Fibroblast of peridontal ligament (primary cell): ENCODE results near the gene ZNF664.

Experiments
- DNase-seq: peaks from one replicate; pipeline ENCODE4 v3.0.0-alpha.2; 2010; ENCODE audit errors: extremely low read depth

Gene ZNF664

DNA sequence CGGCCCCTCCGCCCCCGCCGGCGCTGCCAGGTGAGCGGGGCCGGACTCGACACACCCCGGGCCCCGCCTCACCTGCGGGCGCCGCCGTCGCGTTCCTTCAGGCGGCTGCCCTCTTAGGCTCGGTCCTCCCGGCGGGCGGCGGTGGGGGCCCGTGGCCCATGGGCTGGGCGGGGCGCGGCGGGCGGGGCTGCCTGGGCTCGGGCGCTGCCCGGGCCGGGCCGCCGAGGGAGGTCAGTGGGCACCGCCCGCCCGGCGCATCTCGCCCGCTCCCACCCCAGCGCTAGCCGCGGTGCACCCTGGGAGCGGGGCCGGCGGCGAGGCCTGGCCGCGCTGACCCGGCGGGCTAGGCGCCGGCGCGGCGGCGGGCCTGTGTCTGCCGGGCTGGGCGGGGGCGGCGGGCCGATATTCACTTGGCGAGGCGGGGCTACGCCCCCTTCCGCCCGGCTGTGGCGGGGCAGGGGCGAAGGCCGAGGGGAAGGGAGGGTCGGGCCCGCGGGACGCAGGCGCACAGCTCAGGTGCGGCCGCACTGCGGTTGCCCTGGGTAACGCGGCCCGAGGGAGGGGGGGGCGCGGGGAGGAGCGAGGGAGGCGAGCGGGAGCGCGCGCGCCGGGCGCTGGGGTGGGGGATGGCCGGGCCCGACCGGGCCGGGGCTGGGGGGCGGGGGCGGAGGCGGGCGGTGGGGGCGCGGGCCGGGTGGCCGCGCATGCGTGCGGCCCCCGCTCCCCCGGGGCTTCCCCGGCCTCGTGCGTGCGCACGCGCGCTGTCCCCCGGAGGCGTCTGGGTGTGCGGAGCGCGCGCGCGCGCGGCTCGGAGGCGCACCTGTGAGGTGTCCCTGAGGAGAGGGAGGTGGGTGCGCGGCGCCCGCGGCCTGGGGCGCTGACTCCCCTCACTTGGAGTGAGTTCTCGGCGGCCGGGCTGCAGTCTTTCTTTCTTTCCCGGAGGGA is at the start of gene ZNF664, which contains the start of gene CCDC92:
ZNF664 (plus strand) TSS at position 759 of the 945 bp plus-strand sequence. CDS start 38,930 bp downstream, outside the sequence.
CCDC92 (minus strand) TSS at position 375 of the 945 bp plus-strand sequence. CDS start 28,526 bp downstream, outside the sequence.
- peak; percentile 84 for DNase-seq

DNA sequence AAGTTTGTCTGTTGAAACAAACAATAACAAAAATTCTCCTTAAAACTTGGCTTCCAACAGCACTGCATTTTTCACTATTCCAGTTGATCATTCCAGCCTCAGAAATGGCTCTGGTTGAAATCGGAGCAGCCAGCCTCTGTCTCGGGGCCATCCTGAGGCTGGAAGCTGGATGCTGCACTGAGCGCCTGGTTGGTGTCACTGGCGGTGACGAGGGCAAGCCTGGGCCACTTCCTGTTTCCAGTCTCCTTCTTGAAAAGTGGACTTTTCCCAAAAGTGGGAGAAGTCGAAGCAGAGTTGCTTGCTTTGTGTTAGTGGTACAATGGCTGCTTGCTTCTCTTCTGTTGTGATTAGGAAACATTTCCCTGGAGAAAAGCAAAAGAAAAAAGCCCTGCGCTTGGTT is 49.1 kb upstream of the ZNF664 start:
- DNase-seq: no peak

DNA sequence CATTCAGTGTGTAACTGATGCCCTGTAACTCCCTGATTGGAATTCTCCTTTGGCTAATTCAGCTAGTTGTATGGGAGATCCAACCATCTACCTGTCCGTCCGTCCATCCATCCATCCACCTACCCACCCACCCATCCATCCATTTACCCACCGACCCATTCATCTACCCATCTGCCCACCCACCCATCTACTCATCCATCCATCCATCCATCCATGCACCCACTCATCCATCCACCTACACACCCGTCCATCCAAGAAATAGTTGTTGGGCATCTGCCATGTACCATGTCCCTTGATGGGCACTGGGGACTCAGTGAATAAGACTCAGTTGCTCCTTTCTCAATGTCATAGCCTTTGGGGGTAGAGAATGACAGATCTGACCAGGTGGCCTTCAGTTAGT is 48.5 kb upstream of the ZNF664 start:
- no peak for DNase-seq

DNA sequence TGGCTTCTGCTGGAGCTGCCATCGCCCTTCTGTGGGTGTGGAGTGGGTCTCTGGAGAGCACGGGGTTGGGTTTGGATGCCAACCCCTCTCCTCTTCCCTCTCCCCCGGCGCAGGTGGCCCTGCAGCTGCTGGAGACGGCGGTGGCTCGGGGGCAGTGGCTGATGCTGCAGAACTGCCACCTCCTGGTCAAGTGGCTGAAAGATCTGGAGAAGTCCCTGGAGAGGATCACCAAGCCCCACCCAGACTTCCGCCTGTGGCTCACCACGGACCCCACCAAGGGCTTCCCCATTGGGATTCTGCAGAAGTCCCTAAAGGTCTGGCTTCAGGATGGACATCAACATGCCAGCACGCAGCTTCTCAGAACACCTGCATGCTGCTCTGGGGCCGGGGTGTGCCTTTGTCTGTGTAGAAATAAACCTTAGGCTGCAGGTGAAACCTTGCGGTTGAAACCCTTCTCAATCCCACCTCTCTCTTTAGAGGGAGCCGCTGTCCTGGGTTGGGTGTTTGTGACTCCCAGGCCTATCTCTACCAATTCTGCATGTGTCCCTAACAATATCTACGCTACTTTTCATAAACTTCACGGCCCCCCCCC is 44.6 kb upstream of the ZNF664 start:
- no peak for DNase-seq

DNA sequence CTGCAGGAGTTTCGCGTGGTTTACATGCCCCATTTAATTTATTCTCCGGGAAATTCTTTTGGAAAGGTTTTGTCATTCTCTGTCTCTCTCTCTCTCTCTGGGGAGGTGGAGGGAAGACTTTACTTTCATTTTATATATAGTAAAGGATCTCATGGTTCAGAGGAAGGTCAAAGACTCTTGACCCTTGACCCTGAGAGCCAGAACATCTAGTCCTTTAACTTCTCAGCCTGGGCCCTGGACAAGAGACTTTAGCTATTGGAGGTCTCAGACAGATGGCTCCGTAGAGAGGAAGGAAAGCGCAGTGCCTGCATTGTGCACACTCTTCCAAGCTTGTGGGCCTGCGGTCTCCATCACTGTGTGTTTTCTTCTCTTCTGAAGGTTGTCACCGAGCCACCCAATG is 44.1 kb upstream of the ZNF664 start:
- no peak for DNase-seq

DNA sequence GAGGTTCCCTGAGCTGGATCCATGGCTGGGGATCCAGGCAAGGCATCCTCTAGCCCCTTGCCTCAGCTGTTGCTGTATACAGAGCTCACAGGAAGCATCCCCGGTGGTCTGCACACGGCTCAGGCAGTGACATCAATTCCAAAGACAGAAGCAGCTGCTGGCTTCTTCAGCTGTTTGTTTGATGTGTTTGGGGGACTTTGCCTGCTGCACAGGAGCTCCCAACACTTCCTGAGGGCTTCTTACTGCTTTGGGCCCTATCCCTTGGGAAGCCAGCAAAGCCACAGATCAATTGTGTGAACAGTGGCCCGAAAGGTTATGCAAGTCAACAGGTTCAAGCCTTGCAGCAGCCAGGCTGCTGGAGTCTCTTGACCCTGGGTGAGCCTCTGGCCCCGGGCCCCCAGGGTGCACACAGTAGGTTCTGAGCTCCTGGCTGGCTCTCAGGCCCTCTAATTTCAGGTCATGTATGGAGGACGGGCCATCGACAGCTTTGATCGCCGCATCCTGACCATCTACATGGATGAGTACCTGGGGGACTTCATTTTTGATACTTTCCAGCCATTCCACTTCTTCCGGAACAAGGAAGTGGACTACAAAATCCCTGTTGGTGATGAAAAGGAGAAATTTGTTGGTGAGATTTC is 43.0 kb upstream of the ZNF664 start:
- no peak for DNase-seq

DNA sequence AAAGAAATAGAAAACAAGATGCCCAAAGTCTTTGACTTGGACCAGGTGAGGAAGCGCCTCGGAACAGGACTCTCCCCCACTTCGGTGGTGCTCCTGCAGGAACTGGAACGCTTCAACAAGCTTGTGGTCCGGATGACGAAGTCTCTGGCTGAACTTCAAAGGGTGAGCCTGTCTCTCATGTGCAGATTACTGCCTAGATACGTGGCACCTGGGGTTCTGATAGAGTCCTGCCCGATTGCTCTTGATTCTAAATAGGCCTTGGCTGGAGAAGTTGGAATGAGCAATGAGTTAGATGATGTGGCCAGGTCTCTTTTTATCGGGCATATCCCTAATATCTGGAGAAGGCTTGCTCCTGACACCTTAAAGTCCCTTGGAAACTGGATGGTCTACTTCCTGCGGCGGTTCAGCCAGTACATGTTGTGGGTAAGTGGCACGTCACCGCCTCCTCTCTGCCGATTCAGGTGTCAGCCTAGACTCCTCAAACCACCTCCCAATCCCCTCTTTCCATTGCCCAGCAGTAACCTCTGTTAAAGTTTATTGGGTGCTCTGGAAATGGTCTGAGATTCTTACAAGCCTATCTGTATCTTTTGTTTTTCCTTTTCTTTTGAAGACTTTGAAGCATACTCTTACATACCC is 41.2 kb upstream of the ZNF664 start:
- DNase-seq: no peak

DNA sequence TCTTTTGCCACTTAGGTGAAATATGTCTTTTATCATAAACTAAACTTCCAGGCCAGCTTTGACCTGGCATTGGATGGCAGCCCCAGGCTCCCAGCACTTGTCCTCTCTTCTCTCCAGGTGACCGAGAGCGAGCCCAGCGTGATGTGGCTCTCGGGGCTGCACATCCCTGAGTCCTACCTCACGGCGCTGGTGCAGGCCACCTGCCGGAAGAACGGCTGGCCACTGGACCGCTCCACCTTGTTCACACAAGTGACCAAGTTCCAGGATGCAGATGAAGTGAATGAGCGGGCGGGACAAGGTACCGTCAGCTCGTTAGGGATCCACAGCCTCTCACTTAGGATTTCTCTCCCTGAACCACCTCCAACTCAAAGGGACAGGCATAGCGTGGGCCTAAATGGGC is 39.8 kb upstream of the ZNF664 start:
- no peak for DNase-seq

DNA sequence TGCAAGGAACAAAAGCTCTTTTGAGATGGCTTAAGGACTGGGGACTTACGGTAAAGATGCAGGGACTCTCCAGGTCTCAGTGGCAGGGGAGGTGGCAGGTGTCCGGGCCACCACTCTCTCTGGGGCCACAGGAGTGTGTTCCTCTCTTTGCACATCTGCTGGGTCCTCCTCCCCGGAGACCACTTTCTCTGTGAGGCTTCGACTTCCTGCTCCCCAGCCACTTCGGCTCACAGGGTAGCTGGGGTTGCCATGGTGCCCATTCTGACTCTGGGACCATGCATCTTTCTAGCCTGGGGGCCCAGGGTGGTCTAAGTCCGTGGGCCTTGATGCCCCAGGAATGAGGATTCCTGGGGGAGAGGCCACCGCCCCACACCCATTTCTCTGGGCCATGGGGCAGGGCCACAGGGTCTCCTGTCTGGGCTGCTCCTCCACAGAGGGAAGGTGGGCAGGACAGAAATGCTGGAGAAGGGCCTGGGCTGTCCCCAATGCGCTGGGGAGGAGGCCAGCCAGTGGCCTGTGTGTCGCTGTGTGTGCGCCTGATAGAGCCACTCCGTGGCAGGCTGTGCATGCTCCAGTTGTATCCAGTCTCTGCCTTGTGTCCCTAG is 38.9 kb upstream of the ZNF664 start:
- DNase-seq: no peak

DNA sequence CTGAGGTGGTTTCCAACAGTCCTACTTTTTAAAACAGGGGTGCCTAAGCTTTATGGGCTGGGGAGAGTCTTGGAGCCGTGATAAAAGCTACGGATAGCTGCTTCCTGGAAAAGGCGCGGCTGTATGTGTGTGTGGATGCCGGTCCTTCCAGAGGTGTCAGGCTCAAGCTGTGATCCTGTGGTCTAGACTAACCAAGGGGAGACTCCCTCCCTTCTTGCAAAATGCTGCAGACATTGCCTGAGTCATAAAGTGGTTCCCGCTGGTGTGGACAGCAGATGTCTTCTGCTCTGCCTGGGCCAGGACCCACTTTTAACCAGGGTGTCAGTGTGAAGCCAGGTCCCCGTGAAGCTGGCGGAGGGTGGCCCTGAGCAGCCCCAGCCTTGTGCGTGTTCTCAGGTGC is 38.2 kb upstream of the ZNF664 start:
- peak; percentile 16 for DNase-seq

DNA sequence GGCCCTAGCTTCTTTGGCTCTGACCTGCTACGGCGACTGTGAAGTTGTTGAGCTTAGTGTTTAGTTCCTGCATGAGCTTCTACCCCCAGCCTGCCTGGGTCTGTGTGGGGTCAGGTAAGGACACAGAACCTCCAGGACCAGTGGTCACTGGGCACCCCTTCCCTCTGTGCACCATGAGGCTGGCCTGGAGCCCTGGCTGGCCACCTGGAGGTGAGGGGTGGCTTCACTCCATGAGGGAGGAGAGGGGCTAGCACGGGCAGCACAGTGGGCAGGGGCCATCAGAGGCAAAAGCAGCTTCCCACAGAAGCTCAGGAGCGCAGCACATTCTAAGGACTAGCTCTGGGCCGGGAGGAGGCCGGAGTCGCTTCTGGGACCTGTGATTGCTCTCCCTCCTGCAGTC is 37.1 kb upstream of the ZNF664 start:
- no peak for DNase-seq

DNA sequence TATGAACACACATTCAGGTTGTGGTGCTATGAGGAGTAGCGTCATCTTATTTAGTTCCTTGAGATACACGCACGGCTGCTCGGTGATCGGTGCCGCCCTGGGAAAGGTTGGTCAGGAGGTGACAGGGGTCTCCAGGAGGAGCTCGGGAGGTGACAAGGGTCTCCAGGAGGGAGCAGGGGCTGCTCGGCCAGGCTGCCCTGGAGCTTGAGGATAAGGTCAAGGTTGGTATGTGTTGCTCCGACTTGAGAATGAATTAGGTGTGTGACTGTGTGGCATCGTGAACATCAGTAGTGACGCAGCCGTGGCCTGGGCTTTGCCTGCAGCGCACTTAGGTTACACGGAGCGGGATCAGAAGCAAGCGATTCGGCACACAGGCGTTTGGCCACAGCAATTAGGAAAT is 36.5 kb upstream of the ZNF664 start:
- DNase-seq: no peak

DNA sequence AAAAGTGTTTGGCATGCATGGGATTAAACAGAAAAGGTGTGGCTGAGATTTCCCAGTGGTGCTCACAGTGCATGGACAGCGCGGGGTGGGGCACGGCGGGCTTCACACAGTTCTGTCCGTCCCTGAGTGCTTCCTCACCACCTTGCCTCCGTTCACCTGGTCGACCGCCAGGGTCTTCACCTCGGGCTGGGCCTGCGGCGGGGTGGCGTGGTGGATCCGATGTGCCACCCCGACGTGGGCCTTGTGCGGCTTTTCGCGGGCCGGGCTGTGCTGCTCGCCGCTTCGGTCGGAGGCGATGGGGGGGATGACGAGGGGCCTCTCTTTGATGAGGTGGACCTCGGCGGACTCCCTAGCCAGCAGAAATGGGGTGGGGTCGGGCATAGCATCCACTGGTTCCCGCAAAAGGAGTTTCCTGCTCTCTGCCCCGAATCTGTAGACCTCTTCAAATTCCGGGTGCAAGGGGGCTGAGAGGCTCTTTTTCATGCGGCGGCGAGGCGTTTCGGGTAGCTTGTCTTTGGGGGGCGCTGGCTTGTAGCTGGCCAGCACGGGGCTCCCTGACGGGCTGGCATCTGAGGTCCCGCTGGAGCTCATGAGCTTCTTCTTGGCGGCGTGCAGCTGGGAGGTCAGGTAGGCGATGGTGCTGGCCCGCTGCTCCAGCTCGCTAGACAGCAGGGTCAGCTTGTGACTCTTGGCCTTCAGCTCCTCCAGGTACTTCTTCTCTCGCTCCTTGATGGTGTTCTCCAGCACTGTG is 35.9 kb upstream of the ZNF664 start:
- DNase-seq: no peak

DNA sequence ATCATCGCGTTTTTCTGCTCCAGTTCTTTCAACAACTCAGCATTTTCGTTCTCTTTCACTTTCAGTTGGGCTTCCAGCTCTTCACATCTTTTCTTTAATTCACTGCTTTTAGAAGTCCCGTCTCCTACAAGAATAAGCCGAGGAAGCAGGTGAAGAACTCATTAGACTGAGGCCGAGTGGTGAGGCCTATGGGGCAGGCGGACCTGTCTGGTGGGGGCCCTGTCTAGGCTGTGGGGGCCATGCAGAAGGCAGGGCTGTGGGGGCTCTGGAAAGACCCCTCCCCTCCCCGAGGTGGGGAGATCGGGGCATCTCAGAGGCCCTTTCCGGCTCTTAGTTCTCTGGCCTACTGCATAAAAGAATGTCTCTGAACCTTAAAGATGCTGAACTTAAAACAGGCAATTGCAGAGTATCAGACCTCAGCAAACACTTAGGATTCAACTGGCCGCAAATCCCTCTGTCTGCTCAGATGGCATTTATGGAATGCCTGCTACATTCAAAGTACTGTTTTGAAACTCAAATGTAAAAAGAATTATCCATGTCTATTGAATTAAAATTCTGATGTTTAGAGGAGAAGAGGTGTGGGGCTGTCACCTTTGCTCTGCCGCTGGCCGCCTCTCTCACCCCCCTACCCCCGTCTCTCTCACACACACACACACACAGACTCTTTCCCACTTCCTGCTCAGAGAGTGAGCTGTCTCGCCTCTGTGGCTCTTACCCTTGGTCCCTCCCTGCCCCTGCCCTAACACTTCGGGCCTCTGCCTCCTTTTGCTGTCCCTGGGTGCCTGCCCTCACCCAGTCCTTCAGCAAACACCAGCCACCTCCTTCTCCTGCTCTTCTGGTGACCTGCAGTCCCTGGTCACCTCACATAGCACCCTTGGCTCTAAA is 35.1 kb upstream of the ZNF664 start:
- peak; percentile 27 for DNase-seq

DNA sequence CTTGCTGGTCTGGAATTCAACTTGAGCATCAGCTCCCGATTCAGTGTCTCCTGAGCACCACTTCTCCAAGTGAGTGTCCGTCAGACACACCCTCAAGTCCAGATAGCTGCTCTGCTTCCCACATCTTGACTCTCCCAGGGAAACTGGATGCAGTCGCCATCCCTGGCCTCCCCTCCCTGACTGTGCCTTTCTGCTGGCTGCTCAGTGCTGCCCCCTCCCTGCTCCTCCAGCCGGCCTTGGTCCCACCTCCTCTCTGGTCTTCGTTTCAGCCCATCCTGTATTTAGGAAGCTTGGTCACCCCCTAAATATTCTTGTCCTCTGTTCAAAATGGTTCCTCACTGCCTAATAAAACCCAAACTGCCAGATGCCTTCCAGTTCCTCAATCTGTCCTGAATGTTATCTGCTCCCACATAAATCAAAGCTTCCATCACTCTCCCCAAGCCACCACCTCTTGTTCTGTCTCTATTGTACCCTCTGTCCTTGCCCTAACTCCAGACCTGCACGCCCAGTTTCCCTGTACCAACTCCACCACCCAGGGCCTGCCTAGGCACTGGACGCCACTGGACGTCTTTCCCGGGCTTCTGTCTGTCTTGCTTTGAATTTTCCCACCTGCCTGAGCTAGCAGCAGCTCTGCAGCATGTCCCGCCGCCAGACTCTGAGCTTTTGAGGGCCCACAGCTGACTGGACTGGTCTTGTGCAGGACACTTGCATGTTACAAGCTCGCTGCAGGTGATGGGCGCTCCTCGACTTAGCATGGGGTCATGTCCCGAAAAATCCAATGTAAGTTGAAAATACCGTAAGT is 34.1 kb upstream of the ZNF664 start:
- no peak for DNase-seq

DNA sequence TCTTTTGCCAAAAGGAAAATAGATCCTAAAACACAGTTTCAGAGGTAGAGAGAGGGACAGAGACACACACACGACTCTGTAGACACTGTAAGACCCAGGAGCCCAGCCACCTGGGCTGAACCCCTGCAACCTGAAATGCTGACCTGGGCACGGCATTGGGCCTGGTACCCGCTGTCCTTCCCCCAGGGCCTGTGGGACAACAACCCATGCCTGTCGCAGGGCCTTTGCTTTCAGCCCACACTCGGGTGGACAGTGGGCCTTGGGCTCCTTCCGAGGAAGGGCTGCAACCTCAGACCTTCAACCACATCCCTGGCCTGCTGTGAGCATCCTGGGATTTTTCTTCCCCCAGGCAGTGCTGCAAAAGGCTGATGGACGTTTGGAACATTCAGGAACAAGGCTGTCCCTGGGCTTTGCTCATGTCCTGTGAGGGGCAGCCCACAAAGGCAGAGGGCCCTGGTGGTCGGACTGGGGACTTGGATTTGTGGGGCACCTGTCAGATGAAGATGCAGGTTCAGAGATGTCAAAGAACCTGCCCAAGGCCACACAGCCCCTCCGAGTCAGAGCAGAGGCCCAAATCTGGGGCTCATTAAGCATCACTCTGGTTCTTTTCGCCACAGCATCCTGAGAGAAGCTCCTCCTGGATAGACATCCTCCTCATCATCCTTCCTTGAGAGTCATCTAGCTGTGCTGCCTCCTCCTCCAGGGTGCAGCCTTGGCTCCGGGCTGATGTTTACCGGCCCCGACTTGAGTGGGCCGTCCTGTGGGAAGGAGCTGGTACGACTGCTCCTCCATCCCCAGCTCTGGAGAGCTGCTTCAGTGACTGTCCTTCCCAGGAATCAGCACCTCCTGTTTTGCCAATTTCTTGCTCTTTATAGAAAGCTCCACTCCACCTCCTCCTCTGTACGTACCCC is 33.0 kb upstream of the ZNF664 start:
- no peak for DNase-seq

DNA sequence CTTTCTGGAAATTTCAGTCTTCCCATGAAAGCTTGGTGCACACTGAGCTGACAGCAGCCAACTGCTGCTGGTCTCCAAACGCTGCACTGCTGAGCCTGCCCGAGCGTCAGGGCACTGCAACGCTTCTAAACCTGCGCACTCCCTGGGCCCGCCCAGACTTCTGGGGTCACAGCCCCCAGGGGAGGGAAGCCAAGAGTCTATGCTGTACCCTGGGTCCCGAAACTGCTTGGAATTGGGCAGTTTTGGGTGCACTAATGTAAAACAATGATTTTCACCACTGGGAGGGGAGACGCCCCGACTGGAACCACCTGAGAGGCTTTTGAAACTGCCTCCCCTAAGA is 32.4 kb upstream of the ZNF664 start:
- no peak for DNase-seq

DNA sequence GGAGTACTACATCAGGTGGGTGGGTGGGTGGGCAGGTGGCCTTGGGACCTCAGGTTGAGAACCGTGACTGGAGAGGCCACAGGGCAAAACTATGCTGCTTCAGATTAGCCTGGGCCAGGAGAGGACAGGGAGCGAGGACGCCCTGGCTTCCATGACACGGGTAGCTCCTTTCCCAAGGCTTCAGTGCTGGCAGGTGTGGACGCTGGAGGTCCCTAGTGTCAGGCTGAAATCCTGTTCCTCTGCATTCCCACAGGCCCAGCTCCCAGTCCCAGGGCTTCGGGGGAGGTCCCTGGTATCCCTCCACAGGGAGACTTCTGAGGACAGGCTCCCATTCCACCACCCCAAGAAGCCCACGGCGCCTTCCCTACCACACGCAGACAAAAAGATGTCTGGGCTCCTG is 32.0 kb upstream of the ZNF664 start:
- DNase-seq: no peak
